ENCODE measurements around the gene EPS8.

Gene EPS8

DNA sequence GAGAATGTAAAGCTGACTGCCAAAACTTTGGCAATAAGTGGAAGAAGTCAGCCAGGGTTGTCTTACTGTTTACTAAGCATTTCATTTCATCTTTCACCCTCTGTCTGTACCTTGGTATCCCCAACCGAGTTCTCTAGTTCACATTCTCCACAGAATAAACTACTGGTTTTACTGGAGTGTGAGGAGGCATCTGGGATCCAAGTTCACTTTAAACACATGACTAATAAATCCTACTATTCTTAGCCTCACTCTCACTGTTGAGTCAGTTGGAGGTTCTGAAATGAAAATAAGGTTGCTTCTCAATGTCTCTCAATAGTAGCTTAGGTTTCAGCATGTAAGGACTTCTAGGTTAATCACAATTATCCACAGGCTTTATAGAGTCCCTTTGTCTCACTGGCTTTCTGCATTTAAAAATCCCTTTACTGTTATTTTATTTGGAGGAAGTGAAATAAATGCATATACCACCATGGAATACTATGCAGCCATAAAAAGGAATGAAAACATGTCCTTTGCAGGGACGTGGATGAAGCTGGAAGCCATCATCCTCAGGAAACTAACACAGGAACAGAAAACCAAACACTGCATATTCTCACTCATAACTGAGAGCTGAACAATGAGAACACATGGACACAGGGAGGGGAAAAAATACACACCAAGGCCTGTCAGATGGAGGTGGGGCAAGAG lies 95.8 kb downstream of the EPS8 start:
- no CpG with 5 or more reads among the region's 2 CpGs for WGBS (ENCODE audit: insufficient coverage, insufficient read length)
- Histone ChIP-seq H3K9me3 (ENCODE audit: control insufficient read depth, insufficient read depth, low read length) (no peaks in the 10 kb centered on the region), H3K36me3 (ENCODE audit: control insufficient read depth, insufficient read depth, low read length) (no peaks in the 10 kb centered on the region), H3K4me3 (ENCODE audit: low read length) (no peak overlapping the region), H3K27me3 (ENCODE audit: control insufficient read depth, insufficient read depth, low read length) (no peaks in the 10 kb centered on the region), H3K4me1 (ENCODE audit: control insufficient read depth, insufficient read depth, low read length) (peaks cover under 1% of the 10 kb centered on the region; the same call in 1 of the 2 replicates), H3K27ac (ENCODE audit: low read length) (no peak overlapping the region)
- DNase-seq (ENCODE audit: low read depth, low spot score), result no peak

DNA sequence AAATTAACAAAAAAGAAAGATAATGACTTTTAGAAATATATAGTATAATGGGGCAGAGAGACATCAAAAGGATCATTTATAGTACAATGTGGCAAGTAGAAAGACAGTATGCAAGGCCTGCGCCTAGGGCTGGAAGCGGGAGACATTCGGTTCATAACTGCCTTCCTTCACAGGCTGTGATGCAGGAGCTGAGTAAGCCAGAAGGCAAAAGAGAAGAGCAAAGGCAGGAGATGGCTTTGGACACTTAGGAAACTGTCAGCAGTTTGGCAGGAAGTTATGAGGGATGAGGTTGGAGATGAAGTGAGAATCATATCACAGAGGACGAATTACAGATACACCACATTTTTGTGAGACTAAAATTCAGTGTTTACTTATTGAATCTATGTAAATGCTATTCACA lies 97.8 kb downstream of the EPS8 start:
- Histone ChIP-seq H3K27me3 (ENCODE audit: control insufficient read depth, insufficient read depth, low read length) (no peaks in the 10 kb centered on the region), H3K9me3 (ENCODE audit: control insufficient read depth, insufficient read depth, low read length) (no peaks in the 10 kb centered on the region), H3K36me3 (ENCODE audit: control insufficient read depth, insufficient read depth, low read length) (no peaks in the 10 kb centered on the region), H3K27ac (ENCODE audit: low read length) (no peak overlapping the region), H3K4me1 (ENCODE audit: control insufficient read depth, insufficient read depth, low read length) (peaks cover 1% of the 10 kb centered on the region; the same call in 1 of the 2 replicates), H3K4me3 (ENCODE audit: low read length) (no peak overlapping the region)
- DNase-seq (ENCODE audit: low read depth, low spot score), result no peak
- WGBS (ENCODE audit: insufficient coverage, insufficient read length), result no CpG with 5 or more reads among the region's 4 CpGs

DNA sequence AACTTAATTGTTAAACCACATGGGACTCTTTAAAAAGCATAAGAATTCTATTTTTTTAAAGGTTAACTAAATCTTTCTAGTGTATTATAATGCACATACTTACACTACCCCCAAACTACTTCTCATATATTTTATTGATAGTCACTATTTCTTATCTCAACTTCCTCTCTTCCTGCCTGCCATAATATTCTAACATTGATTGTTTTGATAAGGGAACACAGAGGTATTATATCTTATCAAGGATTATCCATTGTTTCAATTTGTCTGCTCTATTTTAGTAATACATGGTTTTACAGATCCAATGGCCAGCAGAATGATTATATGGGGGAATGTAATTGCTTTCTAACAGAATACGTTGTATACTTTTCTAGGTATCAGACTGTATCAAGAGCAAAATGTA lies 98.9 kb downstream of the EPS8 start:
- no peak for DNase-seq (ENCODE audit: low read depth, low spot score)
- no peaks in the 10 kb centered on the region for H3K9me3 ChIP-seq (ENCODE audit: control insufficient read depth, insufficient read depth, low read length)
- no peaks in the 10 kb centered on the region for H3K27me3 ChIP-seq (ENCODE audit: control insufficient read depth, insufficient read depth, low read length)
- peaks cover 1% of the 10 kb centered on the region; the same call in 1 of the 2 replicates for H3K4me1 ChIP-seq (ENCODE audit: control insufficient read depth, insufficient read depth, low read length)
- H3K27ac ChIP-seq (ENCODE audit: low read length), result no peak overlapping the region
- H3K4me3 ChIP-seq (ENCODE audit: low read length), result no peak overlapping the region
- no peaks in the 10 kb centered on the region for H3K36me3 ChIP-seq (ENCODE audit: control insufficient read depth, insufficient read depth, low read length)
- no CpG with 5 or more reads among the region's 1 CpG for WGBS (ENCODE audit: insufficient coverage, insufficient read length)

DNA sequence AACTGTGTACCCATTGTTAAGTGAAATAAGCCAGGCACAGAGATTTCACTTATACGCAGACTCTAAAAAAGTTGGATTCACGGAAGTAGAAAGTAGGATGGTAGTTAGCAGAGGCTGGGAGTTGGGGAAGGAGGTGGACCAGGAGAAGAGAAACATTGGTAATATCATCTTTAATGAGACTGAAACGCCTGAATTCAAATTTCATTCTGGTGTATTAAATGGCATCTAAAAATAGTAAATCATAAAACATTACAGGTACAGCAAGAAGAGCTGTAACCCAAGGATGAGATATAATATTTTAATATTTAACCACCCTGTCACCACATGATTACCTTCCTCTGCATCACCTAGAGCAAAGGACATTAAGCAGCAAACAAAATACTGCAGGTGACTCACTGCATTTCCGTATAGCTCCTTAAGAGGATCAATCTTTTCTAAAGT lies 99.4 kb downstream of the EPS8 start:
- no CpG with 5 or more reads among the region's 4 CpGs for WGBS (ENCODE audit: insufficient coverage, insufficient read length)
- Histone ChIP-seq H3K4me3 (ENCODE audit: low read length) (no peak overlapping the region), H3K36me3 (ENCODE audit: control insufficient read depth, insufficient read depth, low read length) (no peaks in the 10 kb centered on the region), H3K9me3 (ENCODE audit: control insufficient read depth, insufficient read depth, low read length) (no peaks in the 10 kb centered on the region), H3K4me1 (ENCODE audit: control insufficient read depth, insufficient read depth, low read length) (peaks cover 1% of the 10 kb centered on the region; the same call in 1 of the 2 replicates), H3K27me3 (ENCODE audit: control insufficient read depth, insufficient read depth, low read length) (no peaks in the 10 kb centered on the region), H3K27ac (ENCODE audit: low read length) (no peak overlapping the region)
- DNase-seq (ENCODE audit: low read depth, low spot score), result no peak

DNA sequence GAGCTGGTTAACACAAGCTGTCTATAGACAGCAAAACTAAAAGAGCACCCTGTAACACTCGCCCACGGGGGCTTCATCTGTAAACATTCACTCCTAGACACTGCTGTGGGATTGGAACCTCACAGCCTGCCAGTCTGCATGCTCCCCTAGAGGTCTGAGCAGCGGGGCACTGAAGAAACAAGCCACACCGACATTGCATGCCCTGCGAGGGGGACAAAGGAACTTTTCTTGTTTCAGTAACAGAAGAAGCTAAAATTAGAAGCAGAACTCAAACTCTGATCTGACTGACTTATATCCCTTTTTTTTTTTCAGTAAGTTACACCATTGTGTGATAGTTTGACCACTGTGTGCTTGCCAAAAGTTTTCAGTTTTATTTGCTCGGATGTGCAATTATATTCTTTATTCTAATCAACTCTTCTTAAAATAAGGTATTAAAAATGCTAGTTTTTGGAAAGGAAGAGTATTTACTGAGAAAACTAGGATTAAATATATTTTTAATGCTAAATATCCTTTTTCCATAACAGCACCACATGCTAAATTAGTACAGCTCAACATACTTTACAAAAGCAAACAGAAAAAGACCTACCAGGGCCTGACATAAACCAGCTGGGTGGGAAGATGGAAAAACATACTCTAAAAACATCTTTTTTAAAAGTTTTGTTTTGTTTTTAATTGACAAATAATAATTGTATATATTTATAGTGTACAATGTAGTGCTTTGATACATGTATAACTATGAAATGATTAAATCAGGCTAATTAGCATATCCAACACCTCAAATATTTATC lies 100.2 kb downstream of the EPS8 start:
- no peak overlapping the region for H3K27ac ChIP-seq (ENCODE audit: low read length)
- no peak for DNase-seq (ENCODE audit: low read depth, low spot score)
- no peaks in the 10 kb centered on the region for H3K27me3 ChIP-seq (ENCODE audit: control insufficient read depth, insufficient read depth, low read length)
- H3K4me1 ChIP-seq (ENCODE audit: control insufficient read depth, insufficient read depth, low read length), result peaks cover 1% of the 10 kb centered on the region; the same call in 1 of the 2 replicates
- no CpG with 5 or more reads among the region's 6 CpGs for WGBS (ENCODE audit: insufficient coverage, insufficient read length)
- H3K4me3 ChIP-seq (ENCODE audit: low read length), result no peak overlapping the region
- no peaks in the 10 kb centered on the region for H3K9me3 ChIP-seq (ENCODE audit: control insufficient read depth, insufficient read depth, low read length)
- H3K36me3 ChIP-seq (ENCODE audit: control insufficient read depth, insufficient read depth, low read length), result no peaks in the 10 kb centered on the region

DNA sequence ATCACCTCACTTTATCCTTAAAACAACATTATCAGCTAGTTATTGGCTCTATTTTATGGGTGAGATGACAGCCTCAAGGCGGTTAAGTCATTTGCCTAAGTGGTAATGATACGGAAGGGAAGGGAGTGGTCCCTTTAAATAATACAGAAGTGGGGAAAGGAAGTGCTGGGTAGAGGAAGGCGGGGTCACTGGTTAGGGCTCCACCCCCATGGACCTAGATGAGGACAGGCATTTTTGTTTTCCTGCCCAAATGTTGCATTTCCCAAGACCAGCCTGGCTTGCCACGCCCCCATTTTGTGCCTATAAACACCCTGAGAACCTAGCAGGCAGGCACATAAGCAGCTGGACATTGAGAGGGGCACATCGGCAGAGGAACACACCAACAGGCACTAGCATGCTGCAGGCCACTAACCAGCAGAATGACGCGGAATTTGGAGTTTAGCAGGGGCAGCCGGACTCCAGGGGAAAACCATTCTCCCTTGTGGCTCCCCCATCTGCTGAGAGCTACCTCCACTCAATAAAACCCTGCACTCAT lies 100.9 kb downstream of the EPS8 start:
- Histone ChIP-seq H3K27me3 (ENCODE audit: control insufficient read depth, insufficient read depth, low read length) (no peaks in the 10 kb centered on the region), H3K36me3 (ENCODE audit: control insufficient read depth, insufficient read depth, low read length) (no peaks in the 10 kb centered on the region), H3K9me3 (ENCODE audit: control insufficient read depth, insufficient read depth, low read length) (no peaks in the 10 kb centered on the region), H3K4me3 (ENCODE audit: low read length) (no peak overlapping the region), H3K4me1 (ENCODE audit: control insufficient read depth, insufficient read depth, low read length) (peaks cover 1% of the 10 kb centered on the region; the same call in 1 of the 2 replicates), H3K27ac (ENCODE audit: low read length) (no peak overlapping the region)
- DNase-seq (ENCODE audit: low read depth, low spot score), result no peak
- no CpG with 5 or more reads among the region's 8 CpGs for WGBS (ENCODE audit: insufficient coverage, insufficient read length)

DNA sequence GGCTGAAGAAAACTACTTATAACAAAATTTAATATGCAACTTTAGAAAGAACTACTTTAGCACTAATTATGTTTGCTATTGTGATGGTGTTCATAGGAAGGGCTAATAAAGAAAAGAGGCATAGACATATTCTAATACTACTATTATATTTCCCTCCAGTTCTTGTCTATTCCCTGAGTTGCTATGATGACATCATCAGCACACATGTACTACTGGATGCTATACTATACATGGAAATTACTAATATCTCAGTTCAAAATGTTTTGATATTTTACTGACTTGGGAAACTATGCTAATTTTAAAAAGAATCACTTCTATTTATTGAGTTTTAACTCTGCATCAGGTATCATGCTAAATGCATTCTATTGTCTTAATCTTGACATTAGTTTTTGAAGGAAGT lies 101.6 kb downstream of the EPS8 start:
- H3K4me3 ChIP-seq (ENCODE audit: low read length), result no peak overlapping the region
- no peaks in the 10 kb centered on the region for H3K27me3 ChIP-seq (ENCODE audit: control insufficient read depth, insufficient read depth, low read length)
- DNase-seq (ENCODE audit: low read depth, low spot score), result no peak
- peaks cover 1% of the 10 kb centered on the region; the same call in 1 of the 2 replicates for H3K4me1 ChIP-seq (ENCODE audit: control insufficient read depth, insufficient read depth, low read length)
- H3K27ac ChIP-seq (ENCODE audit: low read length), result no peak overlapping the region
- no peaks in the 10 kb centered on the region for H3K9me3 ChIP-seq (ENCODE audit: control insufficient read depth, insufficient read depth, low read length)
- H3K36me3 ChIP-seq (ENCODE audit: control insufficient read depth, insufficient read depth, low read length), result no peaks in the 10 kb centered on the region

DNA sequence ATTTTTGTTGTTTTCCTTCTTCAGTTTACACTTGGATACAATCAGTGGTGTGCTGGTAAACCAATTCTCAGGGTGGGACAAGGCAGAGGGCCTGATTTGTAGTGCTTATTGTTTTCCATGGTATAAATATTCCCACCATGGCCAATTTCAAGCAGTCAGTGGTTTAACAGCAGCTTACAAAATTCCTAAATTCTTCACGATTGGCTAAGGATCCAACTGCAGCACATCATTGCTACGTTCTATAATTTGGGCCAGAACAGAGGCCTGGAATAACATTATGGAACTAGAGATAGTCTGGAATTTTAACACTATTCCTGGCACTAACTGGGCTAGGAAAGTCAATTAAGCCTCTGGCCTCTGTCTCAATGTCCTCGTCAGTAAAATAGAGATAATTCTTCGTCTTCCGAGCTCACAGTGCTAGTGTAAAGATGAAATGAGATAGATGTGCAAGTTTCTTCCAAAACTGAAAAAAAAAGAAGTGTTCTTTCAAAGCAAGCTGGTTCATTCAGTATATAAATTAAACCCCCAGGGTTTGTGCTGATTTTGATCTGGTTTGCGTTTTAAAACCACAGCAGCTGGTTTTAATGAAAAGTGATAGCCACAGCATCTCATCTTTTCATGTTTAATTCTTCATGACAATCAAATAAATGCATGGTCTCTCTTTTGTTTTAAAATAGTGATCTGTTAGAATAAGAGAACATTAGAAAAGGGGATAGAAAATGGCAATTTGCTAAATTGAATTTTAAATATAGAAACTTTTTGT lies 104.1 kb downstream of the EPS8 start:
- Histone ChIP-seq H3K9me3 (ENCODE audit: control insufficient read depth, insufficient read depth, low read length) (no peaks in the 10 kb centered on the region), H3K4me3 (ENCODE audit: low read length) (no peak overlapping the region), H3K36me3 (ENCODE audit: control insufficient read depth, insufficient read depth, low read length) (no peaks in the 10 kb centered on the region), H3K4me1 (ENCODE audit: control insufficient read depth, insufficient read depth, low read length) (peaks cover 1% of the 10 kb centered on the region; the same call in 1 of the 2 replicates), H3K27ac (ENCODE audit: low read length) (no peak overlapping the region), H3K27me3 (ENCODE audit: control insufficient read depth, insufficient read depth, low read length) (no peaks in the 10 kb centered on the region)
- no CpG with 5 or more reads among the region's 6 CpGs for WGBS (ENCODE audit: insufficient coverage, insufficient read length)
- DNase-seq (ENCODE audit: low read depth, low spot score), result no peak

DNA sequence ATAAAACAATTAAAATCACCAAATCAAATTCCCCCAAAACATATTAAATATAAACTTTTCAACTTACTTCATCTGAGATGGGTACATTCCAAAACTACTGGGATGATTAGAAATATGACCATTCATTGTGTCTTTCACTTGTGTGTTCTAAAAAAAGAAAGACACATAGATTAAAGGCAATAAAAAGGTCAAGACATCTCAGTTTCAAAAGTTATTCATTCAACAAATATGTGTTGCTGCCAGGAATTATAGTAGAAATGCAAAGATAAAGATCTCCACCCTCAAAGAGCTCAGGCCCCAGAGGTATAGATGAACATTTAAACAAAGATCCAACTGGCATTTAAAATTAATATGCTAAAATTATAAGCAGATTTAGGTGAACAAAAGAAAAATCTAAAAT lies 106.4 kb downstream of the EPS8 start:
- no peak for DNase-seq (ENCODE audit: low read depth, low spot score)
- Histone ChIP-seq H3K27ac (ENCODE audit: low read length) (no peak overlapping the region), H3K4me3 (ENCODE audit: low read length) (no peak overlapping the region), H3K27me3 (ENCODE audit: control insufficient read depth, insufficient read depth, low read length) (no peaks in the 10 kb centered on the region), H3K4me1 (ENCODE audit: control insufficient read depth, insufficient read depth, low read length) (no peaks in the 10 kb centered on the region), H3K9me3 (ENCODE audit: control insufficient read depth, insufficient read depth, low read length) (no peaks in the 10 kb centered on the region), H3K36me3 (ENCODE audit: control insufficient read depth, insufficient read depth, low read length) (no peaks in the 10 kb centered on the region)

DNA sequence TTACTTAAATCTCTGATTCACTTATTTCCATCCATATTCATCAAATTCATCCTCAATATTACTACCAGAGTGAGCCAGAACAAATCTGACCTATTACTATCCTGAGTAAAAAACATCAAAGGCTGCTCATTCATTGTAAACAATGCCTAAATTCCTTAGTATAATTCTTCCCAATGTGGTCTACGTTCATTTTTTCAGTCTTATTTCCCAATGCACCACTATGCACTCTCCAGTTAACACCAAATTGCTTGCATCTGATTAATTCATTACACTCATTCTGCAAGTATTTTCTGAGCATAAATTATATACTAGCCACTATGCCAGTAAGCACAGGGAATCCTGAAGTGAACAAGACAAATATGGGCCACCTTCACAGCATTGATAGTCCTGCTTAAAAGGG lies 110.0 kb downstream of the EPS8 start:
- no peak for DNase-seq (ENCODE audit: low read depth, low spot score)
- Histone ChIP-seq H3K4me1 (ENCODE audit: control insufficient read depth, insufficient read depth, low read length) (no peaks in the 10 kb centered on the region), H3K27ac (ENCODE audit: low read length) (no peak overlapping the region), H3K9me3 (ENCODE audit: control insufficient read depth, insufficient read depth, low read length) (no peaks in the 10 kb centered on the region), H3K36me3 (ENCODE audit: control insufficient read depth, insufficient read depth, low read length) (no peaks in the 10 kb centered on the region), H3K4me3 (ENCODE audit: low read length) (no peak overlapping the region), H3K27me3 (ENCODE audit: control insufficient read depth, insufficient read depth, low read length) (no peaks in the 10 kb centered on the region)
- no CpG with 5 or more reads among the region's 1 CpG for WGBS (ENCODE audit: insufficient coverage, insufficient read length)
